ENCODE measurements around the gene COL11A2.

COL11A2 gene

DNA sequence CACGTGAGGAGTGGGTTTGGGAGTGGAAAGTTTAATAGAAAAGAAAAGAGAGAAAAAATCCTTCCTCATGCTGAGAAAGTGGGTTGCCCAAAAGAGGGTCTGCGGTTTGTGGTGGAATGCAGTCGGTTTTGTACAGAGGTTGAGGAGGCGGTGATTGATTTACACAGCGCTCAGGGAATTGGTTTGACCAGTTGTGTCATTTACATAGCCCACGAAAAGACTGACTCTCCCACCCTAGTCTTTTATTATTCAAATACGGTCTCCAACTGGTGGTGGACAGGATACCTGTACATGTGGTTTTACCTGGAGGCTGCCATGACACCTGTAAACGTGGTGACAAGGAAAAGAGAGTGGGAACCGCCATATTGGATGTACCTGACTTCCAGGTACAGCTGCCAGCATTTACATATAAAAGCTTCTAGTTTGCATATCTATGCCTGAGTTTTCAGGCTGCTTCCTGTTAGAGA, 74.4 kb downstream of the COL11A2 start:
- no peak for DNase-seq (ENCODE audit: low spot score)

DNA sequence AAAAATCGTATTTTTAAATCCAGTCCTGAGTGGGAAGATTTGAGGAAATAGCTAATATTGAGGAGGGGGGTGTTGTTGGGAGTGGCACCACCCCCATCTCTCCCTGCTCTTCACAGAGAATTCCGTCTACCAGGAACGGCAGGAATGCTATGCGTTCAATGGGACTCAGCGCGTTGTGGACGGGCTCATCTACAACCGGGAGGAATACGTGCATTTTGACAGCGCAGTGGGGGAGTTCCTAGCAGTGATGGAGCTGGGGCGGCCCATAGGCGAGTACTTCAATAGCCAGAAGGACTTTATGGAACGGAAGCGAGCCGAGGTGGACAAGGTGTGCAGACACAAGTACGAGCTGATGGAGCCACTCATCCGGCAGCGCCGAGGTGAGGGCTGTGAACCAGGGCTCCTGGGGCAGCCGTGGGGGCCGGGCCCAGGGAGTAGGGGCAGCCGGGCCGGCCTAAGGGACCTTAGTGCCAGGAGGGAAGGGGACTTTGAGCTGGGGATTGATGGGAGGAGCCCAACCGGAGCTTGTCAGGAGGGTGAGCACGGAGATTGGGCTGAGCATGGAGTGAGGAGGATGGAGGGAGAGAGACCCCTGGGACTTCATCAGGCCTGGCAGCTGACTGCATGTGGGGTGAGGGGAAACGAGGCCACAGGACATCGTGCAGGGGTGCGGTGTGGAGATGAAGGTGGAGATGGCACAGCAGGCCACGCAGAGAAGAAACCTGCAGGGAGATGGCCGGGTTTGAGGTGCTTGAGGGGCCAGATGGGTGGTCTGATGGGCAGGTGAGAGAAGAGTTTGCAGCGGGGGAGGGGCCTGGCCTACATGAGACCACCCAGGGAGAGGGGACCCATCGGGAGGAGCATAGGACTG, 75.2 kb downstream of the COL11A2 start:
- no peak for DNase-seq (ENCODE audit: low spot score)

DNA sequence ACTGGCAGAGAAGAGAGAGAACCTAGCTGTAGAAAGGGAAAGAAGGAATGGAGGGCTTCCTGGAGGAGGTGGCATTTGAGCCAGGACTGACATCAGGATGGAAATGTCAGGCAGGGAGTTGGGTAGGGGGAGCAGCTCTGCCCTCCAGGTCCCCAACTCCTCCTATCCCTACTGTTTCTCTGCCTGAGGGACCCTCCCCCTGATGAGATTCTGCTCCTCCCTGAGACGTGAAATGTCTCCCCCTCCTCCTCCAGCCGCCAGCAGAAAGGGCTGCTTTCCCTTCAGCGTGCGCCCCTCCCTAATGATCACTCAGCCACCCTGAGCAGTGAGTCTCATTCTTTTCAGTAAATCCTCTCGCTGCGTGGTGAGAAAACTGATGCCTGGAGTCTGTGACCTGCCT, 75.8 kb downstream of the COL11A2 start:
- no peak for DNase-seq (ENCODE audit: low spot score)

DNA sequence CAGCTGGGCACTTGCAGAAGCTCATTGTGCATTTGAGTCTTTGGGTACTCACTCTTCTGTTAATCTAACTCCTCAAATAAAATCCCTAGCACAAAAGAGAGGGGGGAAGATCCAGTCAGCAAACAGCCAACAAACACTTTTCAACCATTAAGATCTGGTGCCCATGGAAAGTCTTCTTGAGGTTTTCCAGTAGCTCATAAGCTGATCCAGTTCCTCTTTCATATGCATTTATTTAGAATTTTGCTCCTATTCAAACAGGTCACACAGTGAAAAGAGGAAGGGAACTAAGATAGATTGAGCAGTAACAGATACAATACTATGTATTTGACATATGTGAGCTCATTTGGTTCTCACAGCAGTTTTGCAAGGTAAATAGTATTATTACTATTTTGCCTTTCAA, 77.9 kb downstream of the COL11A2 start:
- no peak for DNase-seq (ENCODE audit: low spot score)

DNA sequence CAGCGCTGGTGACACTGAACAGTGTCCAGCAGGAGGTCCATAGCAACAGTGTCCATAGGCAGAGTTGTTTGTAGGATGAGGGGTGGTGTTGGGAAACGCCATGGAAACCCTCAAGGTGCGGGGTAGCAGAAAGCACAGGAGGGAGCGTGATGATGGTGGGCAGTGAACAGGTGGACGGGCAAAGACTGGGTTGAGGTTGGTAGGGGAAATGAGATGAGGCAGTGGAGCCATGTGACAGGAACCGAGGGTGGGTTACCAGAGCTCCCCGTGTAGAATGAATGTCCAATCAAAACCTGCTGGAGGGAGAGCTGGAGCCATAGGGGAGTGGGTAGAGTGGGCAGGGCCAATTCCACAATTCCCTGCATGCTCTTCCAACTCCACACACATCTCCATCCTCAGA, 78.5 kb downstream of the COL11A2 start:
- no peak for DNase-seq (ENCODE audit: low spot score)

All from hematopoietic multipotent progenitor cell treated with erythropoietin and hydrocortisone succinate and interleukin-3 and kit ligand, for 17 days (in vitro differentiated cells).